SU-DHL-6 (cell line): ENCODE data around the gene STX16.

Experiments
- CTCF ChIP-seq: fragments of 200-600 bp; sonication (generic); IDR thresholded peaks from one replicate; pipeline ENCODE4 v1.5.1; 2017; ENCODE audit warnings: antibody characterized with exemption, mild to moderate bottlenecking, low read length, moderate library complexity; ENCODE audit not compliant: insufficient read depth, poor library complexity, severe bottlenecking
- EZH2phosphoT487 ChIP-seq: fragments of 200-600 bp; sonication (generic), shearing (Covaris generic); conservative IDR thresholded peaks from 2 replicates; pipeline ENCODE4 v1.6.1; 2018; ENCODE audit warnings: mild to moderate bottlenecking, antibody characterized with exemption, low read length, moderate library complexity, mixed read lengths

- TF ChIP-seq EZH2phosphoT487 (no peak), CTCF (no peak)
Observed at GRCh38 chr20:58652606-58653294, 1.7 kb downstream of the STX16 start.
